ENCODE measurements around the gene PMM2. TPM values are rescaled to one million over a fixed set of nuclear protein-coding genes. Genes with fewer than 3 reads are reported as not detected.

The PMM2 gene
- total RNA-seq, 1 donor: 53.5 TPM

DNA sequence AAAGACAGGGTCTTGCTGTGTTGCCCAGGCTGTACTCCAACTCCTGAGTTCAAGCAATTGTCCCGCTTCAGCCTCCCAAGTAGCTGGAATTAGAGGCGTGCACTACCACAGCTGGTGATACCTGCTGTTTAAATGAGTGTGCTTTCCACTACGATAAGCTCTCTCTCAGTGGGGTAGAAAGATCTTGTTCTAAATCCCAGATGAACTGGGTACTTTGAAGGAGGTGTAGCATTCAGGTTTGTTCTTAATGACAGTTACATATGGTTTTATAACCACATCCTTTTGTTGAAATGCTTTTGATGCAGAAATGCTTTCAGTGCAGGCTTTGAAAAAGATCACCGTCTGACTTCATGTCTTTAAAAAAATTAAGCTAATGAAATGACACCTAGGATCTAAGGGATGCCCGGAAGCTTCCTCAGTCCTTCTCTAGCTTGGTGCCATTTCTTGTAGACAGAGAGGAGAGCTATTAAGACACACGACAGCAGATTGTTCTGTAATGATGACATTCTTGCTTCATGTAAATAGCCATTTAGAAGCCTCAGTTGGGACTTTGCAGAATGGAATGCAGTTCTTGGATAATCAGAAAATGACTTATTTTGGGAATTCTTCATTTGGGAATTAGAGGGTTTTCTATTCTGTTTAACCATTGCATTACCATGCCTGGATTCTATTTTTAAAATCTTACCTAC is 19.5 kb downstream of the PMM2 start:
- TF ChIP-seq, protein P1, sequence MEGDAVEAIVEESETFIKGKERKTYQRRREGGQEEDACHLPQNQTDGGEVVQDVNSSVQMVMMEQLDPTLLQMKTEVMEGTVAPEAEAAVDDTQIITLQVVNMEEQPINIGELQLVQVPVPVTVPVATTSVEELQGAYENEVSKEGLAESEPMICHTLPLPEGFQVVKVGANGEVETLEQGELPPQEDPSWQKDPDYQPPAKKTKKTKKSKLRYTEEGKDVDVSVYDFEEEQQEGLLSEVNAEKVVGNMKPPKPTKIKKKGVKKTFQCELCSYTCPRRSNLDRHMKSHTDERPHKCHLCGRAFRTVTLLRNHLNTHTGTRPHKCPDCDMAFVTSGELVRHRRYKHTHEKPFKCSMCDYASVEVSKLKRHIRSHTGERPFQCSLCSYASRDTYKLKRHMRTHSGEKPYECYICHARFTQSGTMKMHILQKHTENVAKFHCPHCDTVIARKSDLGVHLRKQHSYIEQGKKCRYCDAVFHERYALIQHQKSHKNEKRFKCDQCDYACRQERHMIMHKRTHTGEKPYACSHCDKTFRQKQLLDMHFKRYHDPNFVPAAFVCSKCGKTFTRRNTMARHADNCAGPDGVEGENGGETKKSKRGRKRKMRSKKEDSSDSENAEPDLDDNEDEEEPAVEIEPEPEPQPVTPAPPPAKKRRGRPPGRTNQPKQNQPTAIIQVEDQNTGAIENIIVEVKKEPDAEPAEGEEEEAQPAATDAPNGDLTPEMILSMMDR (IDR thresholded peaks at IDR 0.05; ENCODE audit: insufficient read depth, low read depth, low read length): no peak
- H3K4me3 ChIP-seq (ENCODE audit: low read depth, low read length): no peak overlapping the region
- DNase-seq (ENCODE audit: low read depth): no peak

DNA sequence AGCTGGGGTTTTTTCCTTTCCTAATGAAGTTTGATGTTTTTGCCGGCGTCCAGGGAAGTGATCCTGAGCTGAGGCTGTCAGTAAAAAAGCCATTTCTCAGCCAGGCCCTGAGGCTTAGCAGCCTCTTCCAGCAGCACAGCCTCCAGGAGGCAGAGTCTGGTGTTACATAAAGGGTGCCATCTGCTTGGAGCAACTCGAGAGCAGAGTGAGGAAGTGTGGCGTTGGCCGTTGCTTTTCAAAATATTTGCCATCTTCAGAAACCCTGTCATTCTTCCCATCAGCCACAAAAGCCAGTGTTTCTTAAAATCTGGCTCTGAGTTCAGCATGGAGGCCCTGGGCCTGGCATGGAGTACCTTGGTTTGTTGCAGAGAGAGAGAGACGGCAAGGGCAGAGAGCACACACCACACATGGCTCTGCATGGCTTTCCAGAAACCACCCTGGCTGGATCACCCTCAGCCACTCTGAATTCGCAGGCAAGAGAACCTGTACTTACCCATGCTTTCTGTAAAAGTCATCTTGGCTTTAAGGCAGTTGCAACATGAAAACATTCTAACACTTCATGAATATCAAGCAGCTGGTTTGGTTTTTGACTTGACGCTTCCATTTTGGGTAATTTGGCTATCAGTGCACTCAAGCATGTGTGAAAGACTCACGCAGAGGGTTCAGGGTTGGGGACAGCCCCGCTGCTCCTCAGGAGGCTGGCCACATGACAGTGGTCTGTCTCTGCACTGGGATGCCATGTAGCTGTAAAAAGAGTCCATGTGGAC is 21.0 kb downstream of the PMM2 start:
- DNase-seq (ENCODE audit: low read depth): no peak
- H3K4me3 ChIP-seq (ENCODE audit: low read depth, low read length): no peak overlapping the region
- TF ChIP-seq, protein P1 (IDR thresholded peaks at IDR 0.05; ENCODE audit: insufficient read depth, low read depth, low read length): no peak

DNA sequence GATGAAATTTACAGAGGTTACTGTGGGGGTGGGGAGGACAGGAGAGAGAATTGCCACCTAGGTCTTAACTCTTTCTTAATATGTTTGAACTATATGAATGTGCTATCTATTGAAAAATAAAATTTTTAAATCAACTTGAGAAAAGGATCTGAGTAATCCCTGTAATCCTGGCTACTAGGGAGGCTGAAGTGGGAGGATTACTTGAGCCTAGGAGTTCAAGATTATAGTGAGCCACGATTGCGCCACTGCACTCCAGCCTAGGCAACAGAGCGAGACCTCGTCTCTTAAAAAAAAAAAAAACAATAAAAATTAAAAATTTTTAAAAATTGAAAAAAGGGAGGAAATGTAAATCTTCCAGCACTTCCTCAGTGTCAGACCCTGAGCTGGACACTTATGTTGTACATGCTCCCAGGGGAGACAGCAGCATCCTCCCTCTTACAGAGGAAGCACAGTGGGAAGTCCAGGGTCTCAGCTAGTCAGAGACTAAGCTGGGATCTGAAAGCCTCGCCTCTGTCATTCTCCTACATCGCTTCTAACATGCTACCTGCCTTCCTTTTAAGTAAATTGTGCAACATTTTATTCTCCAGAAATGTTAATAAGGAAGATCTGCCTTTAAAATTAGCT is 21.9 kb downstream of the PMM2 start:
- TF ChIP-seq, protein P1 (IDR thresholded peaks at IDR 0.05; ENCODE audit: insufficient read depth, low read depth, low read length): no peak
- peak; percentile 45 for DNase-seq (ENCODE audit: low read depth)
- no peak overlapping the region for H3K4me3 ChIP-seq (ENCODE audit: low read depth, low read length)

DNA sequence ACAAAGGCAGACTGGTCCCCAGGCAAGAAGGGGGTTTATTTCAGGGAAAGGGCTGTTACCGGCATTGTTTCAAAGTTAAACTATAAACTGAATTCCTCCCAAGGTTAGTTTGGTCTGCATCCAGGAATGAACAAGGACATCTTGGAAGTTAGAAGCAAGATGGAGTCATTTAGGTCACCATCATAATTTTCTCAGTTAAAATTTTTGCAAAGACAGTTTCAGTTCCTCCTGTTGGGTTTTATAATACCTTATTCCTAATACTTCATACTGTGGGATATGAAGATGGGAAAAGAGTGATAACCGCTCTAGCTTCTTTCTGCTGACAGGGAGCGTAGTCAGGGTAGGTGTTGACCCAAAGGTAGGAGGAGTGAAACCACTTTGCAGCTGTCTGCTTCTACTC is 24.8 kb downstream of the PMM2 start:
- no peak for DNase-seq (ENCODE audit: low read depth)
- H3K4me3 ChIP-seq (ENCODE audit: low read depth, low read length): no peak overlapping the region
- TF ChIP-seq, protein P1 (IDR thresholded peaks at IDR 0.05; ENCODE audit: insufficient read depth, low read depth, low read length): no peak

DNA sequence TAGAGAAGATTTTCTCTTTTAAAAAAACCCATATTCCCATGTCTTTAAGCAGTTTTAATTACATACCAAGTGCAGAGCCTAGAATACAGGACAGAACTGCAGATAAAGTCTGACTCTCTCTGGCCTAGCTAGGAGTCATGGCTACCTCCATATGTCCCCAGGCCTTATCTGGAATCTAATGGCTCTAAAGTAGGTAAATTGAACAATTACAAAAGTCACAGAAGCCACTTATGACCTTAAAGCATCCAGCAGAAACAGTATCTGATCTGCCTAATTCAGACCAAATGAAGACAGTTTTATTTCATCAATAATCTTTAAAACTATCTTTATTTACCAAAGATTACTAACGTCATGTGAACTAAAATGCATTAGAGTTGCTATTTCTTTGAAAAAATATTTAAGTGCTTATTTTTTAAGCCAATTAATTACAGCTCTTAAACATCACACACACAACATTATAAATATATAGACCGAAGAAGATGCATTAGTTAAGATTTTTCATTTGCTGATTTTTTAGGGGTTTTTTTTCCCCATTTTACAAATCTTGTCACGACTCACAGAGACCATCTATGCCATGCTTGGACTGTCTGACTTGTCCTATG is 28.7 kb downstream of the PMM2 start:
- TF ChIP-seq, protein P1 (IDR thresholded peaks at IDR 0.05; ENCODE audit: insufficient read depth, low read depth, low read length): no peak

DNA sequence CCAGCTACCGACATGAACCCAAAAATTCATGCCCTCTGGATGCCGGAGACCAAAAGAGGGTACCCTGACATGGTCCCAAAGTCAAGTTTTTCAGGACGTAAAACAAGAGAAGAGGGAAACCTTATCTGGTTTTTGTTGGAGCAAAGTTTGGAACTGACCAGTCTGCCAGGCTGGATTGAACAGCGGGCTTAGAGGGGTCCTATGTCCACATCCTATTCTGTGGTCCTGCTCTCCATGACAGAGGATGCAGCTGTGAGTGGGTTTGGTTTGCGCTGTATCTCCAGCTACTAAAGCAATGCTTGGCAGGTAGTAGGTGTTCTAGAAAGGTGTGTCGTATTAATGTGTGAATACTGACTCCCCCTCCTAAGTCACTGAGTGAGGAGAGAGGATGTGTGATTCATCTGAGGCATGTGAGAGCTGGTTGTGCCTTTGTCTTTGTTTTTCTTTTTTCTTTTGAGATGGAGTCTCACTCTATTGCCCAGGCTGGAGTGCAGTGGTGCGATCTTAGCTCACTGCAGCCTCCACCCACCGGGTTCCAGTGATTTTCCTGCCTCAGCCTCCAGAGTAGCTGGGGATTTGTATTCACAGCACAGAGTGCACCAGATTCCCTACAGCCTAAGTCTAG is 31.0 kb downstream of the PMM2 start:
- TF ChIP-seq, protein P1 (IDR thresholded peaks at IDR 0.05; ENCODE audit: insufficient read depth, low read depth, low read length): no peak
- no peak overlapping the region for H3K4me3 ChIP-seq (ENCODE audit: low read depth, low read length)
- no peak for DNase-seq (ENCODE audit: low read depth)

More for the DNA sequence above, 28.7 kb downstream of the PMM2 start:
- no peak for DNase-seq (ENCODE audit: low read depth)
- H3K4me3 ChIP-seq (ENCODE audit: low read depth, low read length): no peak overlapping the region

Data from fibroblast of villous mesenchyme (primary cell).